GM10266 (cell line): ENCODE data around the gene PEAR1.
A peak's percentile ranks its signal among the peaks of the same experiment; 100 is the strongest.

Experiments used
- DNase-seq: peaks from one replicate; pipeline ENCODE4 v3.0.0; 2012; ENCODE audit errors: extremely low spot score
- CTCF ChIP-seq: IDR thresholded peaks from 2 replicates; pipeline ENCODE4 v1.5.1; 2012; ENCODE audit warnings: mild to moderate bottlenecking, low read depth; ENCODE audit not compliant: control insufficient read depth, insufficient read depth; ENCODE audit errors: missing control alignments

PEAR1 gene

DNA sequence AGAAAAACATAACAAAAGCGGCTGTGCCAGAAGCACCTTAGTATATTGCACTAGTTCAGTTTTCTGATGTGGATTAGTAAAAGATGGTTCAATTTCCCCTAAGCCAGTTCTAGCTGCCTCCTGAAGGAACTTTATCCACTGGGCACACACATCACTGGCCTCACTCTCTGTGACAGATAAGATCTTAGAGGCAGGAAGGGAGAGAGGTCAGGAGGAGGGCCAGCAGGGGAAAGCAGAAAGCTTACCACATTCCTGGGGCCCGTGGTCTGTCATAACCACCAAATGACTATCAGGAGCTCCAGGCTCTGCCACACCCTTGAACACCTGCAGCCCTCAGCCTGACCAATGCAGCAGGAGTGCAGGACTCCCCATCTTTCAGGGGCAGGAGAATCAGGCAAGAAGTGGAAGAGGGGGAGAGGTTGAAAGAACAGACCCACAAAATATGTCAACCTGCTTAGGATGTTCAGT lies 64.8 kb downstream of the PEAR1 start:
- DNase-seq = no peak
- TF ChIP-seq CTCF = no peak

GRCh38 chr1:156959414-156959813 lies 65.9 kb downstream of the PEAR1 start:
- no peak for TF ChIP-seq CTCF
- no peak for DNase-seq

- TF ChIP-seq CTCF = no peak
- DNase-seq = no peak
These were observed 66.4 kb downstream of the PEAR1 start for GRCh38 chr1:156959925-156960324.

- TF ChIP-seq CTCF = peak; percentile 31
- no peak for DNase-seq
These were observed 68.2 kb downstream of the PEAR1 start for GRCh38 chr1:156961709-156962108.

- DNase-seq = no peak
These were observed 70.1 kb downstream of the PEAR1 start for GRCh38 chr1:156963621-156964020.

GRCh38 chr1:156964441-156964840 lies 70.9 kb downstream of the PEAR1 start:
- TF ChIP-seq CTCF = no peak
- DNase-seq = no peak

More at GRCh38 chr1:156963621-156964020, 70.1 kb downstream of the PEAR1 start:
- no peak for TF ChIP-seq CTCF
